Measurements from ENCODE around the gene EGFR.
"Not testable (repeated sequence)": the region's sequence is repeated elsewhere in the genome, so short reads cannot be mapped to it uniquely, and the experiment has no call there.

Gene EGFR

GRCh38 chr7:55016061-55016745 lies 2.6 kb upstream of the EGFR start:
- no peak for ATAC-seq

- no peak for ATAC-seq
Observed at GRCh38 chr7:55016746-55017090, 2.1 kb upstream of the EGFR start.

GRCh38 chr7:55017841-55018240 lies 976 bp upstream of the EGFR start:
- ATAC-seq = no peak

- ATAC-seq = no peak
Observed at GRCh38 chr7:55019191-55019690, 424 bp downstream of the EGFR start.

- no peak for ATAC-seq
Observed at GRCh38 chr7:55019691-55020465, 1.1 kb downstream of the EGFR start.

GRCh38 chr7:55020466-55020871 lies 1.7 kb downstream of the EGFR start:
- no peak for ATAC-seq

- ATAC-seq = no peak
Observed at GRCh38 chr7:55021053-55021452, 2.2 kb downstream of the EGFR start.

GRCh38 chr7:55022002-55022985 lies 3.5 kb downstream of the EGFR start:
- ATAC-seq = no peak

- no peak for ATAC-seq
Observed at GRCh38 chr7:55023841-55024505, 5.2 kb downstream of the EGFR start.

GRCh38 chr7:55024776-55025175 lies 6.0 kb downstream of the EGFR start:
- no peak for ATAC-seq

GRCh38 chr7:55026086-55026790 lies 7.4 kb downstream of the EGFR start:
- ATAC-seq = no peak

GRCh38 chr7:55026867-55027490 lies 8.2 kb downstream of the EGFR start:
- no peak for ATAC-seq

- no peak for ATAC-seq
Observed at GRCh38 chr7:55028011-55028410, 9.2 kb downstream of the EGFR start.

- no peak for ATAC-seq
Observed at GRCh38 chr7:55030314-55030713, 11.5 kb downstream of the EGFR start.

- no peak for ATAC-seq
Observed at GRCh38 chr7:55031075-55031474, 12.3 kb downstream of the EGFR start.

- ATAC-seq = no peak
Observed at GRCh38 chr7:55032069-55032699, 13.4 kb downstream of the EGFR start.

- ATAC-seq = no peak
Observed at GRCh38 chr7:55033236-55033846, 14.5 kb downstream of the EGFR start.

GRCh38 chr7:55034776-55035175 lies 16.0 kb downstream of the EGFR start:
- no peak for ATAC-seq

- ATAC-seq = not testable (repeated sequence)
Observed at GRCh38 chr7:55035410-55035809, 16.6 kb downstream of the EGFR start.

Data from activated CD4-positive, CD25-positive, alpha-beta regulatory T cell treated with anti-CD3 and anti-CD28 coated beads, Interleukin-2, amount 50 U/mL, for 24 hours (primary cell).